ENCODE measurements around the gene KRTAP16-1. TPM values are rescaled to one million over a fixed set of nuclear protein-coding genes. Genes with fewer than 3 reads are reported as not detected.

The KRTAP16-1 gene
- total and polyA plus RNA-seq, 10 of the 15 experiments (the other 5 are each of a cell fraction or from before 2014, with no cell fraction given): 0.23 TPM; not detected in 9

DNA sequence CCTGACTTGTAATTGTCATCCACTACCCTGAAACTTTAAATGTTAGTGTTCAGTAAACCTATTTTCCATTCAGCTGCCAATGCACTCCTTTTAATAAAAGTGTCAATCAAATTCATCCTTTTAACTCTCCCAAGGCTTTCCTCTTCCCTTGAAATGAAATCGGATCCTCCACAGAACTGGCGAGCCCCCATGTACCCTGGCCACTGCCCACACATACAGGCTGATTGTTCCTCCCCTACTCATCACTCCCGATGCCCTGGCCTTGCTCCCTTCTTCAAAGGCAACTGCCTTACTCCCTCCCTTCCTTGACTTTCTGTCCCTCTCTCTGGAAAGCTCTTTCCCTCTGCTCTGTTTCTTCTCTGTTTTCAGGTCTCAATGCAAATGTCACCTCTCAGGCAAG is 33.9 kb upstream of the KRTAP16-1 start:
- in situ Hi-C loops (cut with MboI): no loop called here

More for the DNA sequence above, 33.9 kb upstream of the KRTAP16-1 start:
- WGBS (ENCODE audit: insufficient coverage, insufficient replicate concordance, low lambda C conversion rate, missing lambda C conversion rate): 24% methylated on average over 3 of the region's 3 CpGs
- no peak overlapping the region for H3K4me2 ChIP-seq (ENCODE audit: control insufficient read depth, insufficient read depth)
- ChIA-PET POLR2A (interaction anchor here (0.6 kb wide), 1 partner anchor 57 kb away, joined by 3 read pairs; no protein-coding TSS in a partner anchor), CTCF (interaction anchor here (0.6 to 0.9 kb wide), 2 partner anchors 11 to 1051 kb away, joined by 3 read pairs; no protein-coding TSS in a partner anchor), RAD21 (ENCODE audit: unreplicated experiment) (no interaction called here), SMC1A (ENCODE audit: uncharacterized antibody, unreplicated experiment) (no interaction called here)
- no peak for TF ChIP-seq ZZZ3 (IDR thresholded peaks at IDR 0.05; ENCODE audit: control insufficient read depth, insufficient read length, low read depth)
- no peak for TF ChIP-seq TARDBP (IDR thresholded peaks at IDR 0.05; ENCODE audit: borderline replicate concordance)
- TF ChIP-seq ZNF274 (IDR thresholded peaks at IDR 0.05; ENCODE audit: insufficient read depth, insufficient read length): no peak
- TF ChIP-seq HDAC2 (IDR thresholded peaks at IDR 0.05): no peak
- TF ChIP-seq, protein P1, sequence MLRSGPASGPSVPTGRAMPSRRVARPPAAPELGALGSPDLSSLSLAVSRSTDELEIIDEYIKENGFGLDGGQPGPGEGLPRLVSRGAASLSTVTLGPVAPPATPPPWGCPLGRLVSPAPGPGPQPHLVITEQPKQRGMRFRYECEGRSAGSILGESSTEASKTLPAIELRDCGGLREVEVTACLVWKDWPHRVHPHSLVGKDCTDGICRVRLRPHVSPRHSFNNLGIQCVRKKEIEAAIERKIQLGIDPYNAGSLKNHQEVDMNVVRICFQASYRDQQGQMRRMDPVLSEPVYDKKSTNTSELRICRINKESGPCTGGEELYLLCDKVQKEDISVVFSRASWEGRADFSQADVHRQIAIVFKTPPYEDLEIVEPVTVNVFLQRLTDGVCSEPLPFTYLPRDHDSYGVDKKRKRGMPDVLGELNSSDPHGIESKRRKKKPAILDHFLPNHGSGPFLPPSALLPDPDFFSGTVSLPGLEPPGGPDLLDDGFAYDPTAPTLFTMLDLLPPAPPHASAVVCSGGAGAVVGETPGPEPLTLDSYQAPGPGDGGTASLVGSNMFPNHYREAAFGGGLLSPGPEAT (IDR thresholded peaks at IDR 0.05; ENCODE audit: low read depth): no peak
- TF ChIP-seq NFIC (IDR thresholded peaks at IDR 0.05; ENCODE audit: low read depth, low read length): no peak
- no peak for TF ChIP-seq NR2F1 (conservative IDR thresholded peaks at IDR 0.05)
- TF ChIP-seq, protein P2, sequence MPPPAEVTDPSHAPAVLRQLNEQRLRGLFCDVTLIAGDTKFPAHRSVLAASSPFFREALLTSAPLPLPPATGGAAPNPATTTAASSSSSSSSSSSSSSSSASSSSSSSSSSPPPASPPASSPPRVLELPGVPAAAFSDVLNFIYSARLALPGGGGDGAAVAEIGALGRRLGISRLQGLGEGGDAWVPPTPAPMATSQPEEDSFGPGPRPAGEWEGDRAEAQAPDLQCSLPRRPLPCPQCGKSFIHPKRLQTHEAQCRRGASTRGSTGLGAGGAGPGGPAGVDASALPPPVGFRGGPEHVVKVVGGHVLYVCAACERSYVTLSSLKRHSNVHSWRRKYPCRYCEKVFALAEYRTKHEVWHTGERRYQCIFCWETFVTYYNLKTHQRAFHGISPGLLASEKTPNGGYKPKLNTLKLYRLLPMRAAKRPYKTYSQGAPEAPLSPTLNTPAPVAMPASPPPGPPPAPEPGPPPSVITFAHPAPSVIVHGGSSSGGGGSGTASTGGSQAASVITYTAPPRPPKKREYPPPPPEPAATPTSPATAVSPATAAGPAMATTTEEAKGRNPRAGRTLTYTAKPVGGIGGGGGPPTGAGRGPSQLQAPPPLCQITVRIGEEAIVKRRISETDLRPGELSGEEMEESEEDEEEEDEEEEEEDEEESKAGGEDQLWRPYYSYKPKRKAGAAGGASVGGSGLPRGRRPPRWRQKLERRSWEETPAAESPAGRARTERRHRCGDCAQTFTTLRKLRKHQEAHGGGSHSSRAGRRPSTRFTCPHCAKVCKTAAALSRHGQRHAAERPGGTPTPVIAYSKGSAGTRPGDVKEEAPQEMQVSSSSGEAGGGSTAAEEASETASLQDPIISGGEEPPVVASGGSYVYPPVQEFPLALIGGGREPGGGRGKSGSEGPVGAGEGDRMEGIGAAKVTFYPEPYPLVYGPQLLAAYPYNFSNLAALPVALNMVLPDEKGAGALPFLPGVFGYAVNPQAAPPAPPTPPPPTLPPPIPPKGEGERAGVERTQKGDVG (CRISPR knock-in tag; IDR thresholded peaks at IDR 0.05): no peak
- no peak for TF ChIP-seq BACH1 (IDR thresholded peaks at IDR 0.05; ENCODE audit: borderline replicate concordance)
- TF ChIP-seq ETV6 (conservative IDR thresholded peaks at IDR 0.05 in 1 of 2, IDR thresholded peaks at IDR 0.05 in 1 of 2; ENCODE audit: borderline replicate concordance in 1 of 2, low read depth in 1 of 2): no peak
- TF ChIP-seq SMC3 (IDR thresholded peaks at IDR 0.05; ENCODE audit: borderline replicate concordance, low read length): no peak
- no peak for TF ChIP-seq RBBP5 (conservative IDR thresholded peaks at IDR 0.05)
- TF ChIP-seq RAD21 (IDR thresholded peaks at IDR 0.05; ENCODE audit: insufficient read depth, low read depth, low read length): no peak
- no peak for TF ChIP-seq IKZF1 (conservative IDR thresholded peaks at IDR 0.05)
- H3K27ac ChIP-seq (ENCODE audit: control insufficient read depth, insufficient read depth): no peak overlapping the region
- FAIRE-seq (no peak), DNase-seq (ENCODE audit: low read depth, low spot score) (no peak), ATAC-seq (no peak)
- peaks cover 28% of the 10 kb centered on the region for H3K4me1 ChIP-seq (ENCODE audit: control insufficient read depth, insufficient read depth, low read length)
- H3K79me2 ChIP-seq (ENCODE audit: control insufficient read depth, insufficient read depth, low read length): no peaks in the 10 kb centered on the region
- no TSS peak for BruUV-seq (replicated peaks)
- H3K4me3 ChIP-seq: no peak overlapping the region
- H3K36me3 ChIP-seq (ENCODE audit: control insufficient read depth in 2 of 2, insufficient read depth in 2 of 2, low read length in 1 of 2): no peaks in the 10 kb centered on the region; a peak in 1 of 4 replicates
- H3K27me3 ChIP-seq (replicated peaks in 1 of 2; ENCODE audit: control insufficient read depth in 2 of 2, insufficient read depth in 2 of 2, low read length in 1 of 2): no peaks in the 10 kb centered on the region
- H3K9me3 ChIP-seq (replicated peaks; ENCODE audit: control insufficient read depth, insufficient read depth, low read length): peaks cover 4% of the 10 kb centered on the region; the same call in 2 of the 3 replicates
- H4K20me1 ChIP-seq (ENCODE audit: control insufficient read depth, insufficient read depth): no peaks in the 10 kb centered on the region; the same call in 1 of the 2 replicates
- H3K9ac ChIP-seq (ENCODE audit: control insufficient read depth, insufficient read depth, low read length): no peak overlapping the region
- intact Hi-C loops (cut with micrococcal nuclease; ENCODE audit: unreplicated experiment): no loop called here
- H2AFZ ChIP-seq (ENCODE audit: control insufficient read depth, low read depth, low read length): no peak overlapping the region
